GM19099 (cell line): ENCODE results near the gene AKIRIN2.

Experiments used
- POLR2A ChIP-seq: IDR thresholded peaks from 3 replicates; pipeline ENCODE4 v1.6.1; 2011; ENCODE audit warnings: low read depth; ENCODE audit not compliant: insufficient read length; ENCODE audit errors: extremely low read depth

The AKIRIN2 gene

GRCh38 chr6:87641065-87641692, 60.9 kb downstream of the AKIRIN2 start:
- no peak for TF ChIP-seq POLR2A

DNA sequence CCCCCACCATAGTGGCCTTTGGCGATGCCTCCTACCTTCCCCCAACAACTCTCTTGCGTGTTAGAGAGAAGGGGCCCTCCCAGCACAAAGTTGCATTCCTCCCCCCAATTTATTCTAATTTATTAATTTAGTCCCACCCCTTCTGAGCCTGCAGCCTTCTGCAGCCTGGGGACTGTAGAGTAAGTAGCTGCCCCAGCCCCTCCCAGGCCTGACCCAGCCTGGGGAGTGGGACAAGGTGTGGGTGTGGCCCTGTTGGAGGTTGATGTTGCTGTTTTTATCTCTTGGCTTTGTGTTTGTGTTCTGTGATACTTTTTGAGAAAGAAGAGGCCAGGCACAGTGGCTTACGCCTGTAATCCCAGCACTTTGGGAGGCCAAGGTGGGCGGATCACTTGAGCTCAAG, 62.7 kb downstream of the AKIRIN2 start:
- no peak for TF ChIP-seq POLR2A

GRCh38 chr6:87637106-87637505, 64.9 kb downstream of the AKIRIN2 start:
- TF ChIP-seq POLR2A = no peak

DNA sequence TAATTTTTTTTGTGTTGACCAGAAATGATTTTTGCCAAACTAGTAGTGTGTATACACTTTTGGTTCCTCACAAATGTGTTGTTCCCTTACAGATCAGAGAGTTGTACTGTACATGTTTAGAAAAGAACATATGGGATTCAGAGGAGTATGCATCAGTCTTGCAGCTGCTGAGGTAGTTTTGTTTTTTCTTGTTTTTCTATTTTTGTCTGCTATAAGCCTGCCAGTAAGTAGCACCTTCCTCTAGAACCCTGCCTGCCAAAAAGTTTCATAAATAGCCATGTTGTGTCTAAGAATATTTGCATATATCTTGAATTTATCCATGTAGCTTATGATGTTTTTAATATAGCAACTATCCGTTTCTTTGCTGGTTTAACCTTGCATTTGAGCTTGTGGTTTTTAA, 65.7 kb downstream of the AKIRIN2 start:
- no peak for TF ChIP-seq POLR2A

DNA sequence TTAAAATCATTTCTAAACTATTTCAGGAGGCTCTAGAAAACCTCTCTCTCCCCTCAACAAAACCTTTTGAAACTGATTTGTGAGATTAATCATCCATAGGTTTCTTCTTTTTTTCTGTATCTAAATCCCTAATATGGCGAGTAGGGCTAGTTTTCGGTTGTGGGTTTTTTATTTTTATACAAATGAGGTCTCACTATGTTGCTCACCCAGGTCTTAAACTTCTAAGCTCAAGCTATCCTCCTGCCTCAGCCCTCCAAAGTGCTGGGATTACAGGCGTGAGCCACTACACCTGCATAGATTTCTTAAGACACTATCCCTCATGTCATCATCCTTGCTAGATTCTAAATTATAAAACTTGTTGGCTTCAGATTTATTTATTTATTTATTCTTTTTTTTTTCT, 68.2 kb downstream of the AKIRIN2 start:
- TF ChIP-seq POLR2A = no peak

DNA sequence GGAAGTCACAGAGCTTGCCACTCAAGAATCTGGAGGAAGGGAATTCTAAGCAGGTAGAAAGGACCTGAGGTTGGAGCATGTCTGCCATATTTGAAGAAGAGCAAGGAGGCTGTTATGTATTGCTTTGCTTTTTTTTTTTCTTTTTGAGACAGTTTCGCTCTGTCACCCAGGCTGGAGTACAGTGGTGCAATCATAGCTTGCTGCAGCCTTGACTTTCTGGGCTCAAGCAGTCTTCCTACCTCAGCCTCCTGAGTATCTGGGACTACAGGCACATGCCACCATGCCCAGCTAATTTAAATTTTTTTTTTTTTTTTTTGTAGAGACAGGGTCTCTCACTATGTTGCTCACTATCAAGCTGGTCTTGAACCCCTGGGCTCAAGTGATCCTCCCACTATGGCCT, 71.3 kb downstream of the AKIRIN2 start:
- no peak for TF ChIP-seq POLR2A

- TF ChIP-seq POLR2A = no peak
Measured at GRCh38 chr6:87628881-87629280, 73.2 kb downstream of the AKIRIN2 start.

- no peak for TF ChIP-seq POLR2A
Measured at GRCh38 chr6:87628424-87628823, 73.6 kb downstream of the AKIRIN2 start.
